Parietal lobe (tissue), 1 donor: ENCODE data around the gene TAS2R20. TPM values are rescaled to one million over a fixed set of nuclear protein-coding genes. Genes with fewer than 3 reads are reported as not detected.

Experiments
- total RNA-seq: library from RNA; depleted of rRNA; stranded (reverse); fragments of >200 nt; gene quantifications from one replicate; pipeline ENCODE4 v1.2.3, GENCODE V29; 2014

The TAS2R20 gene, protein sequence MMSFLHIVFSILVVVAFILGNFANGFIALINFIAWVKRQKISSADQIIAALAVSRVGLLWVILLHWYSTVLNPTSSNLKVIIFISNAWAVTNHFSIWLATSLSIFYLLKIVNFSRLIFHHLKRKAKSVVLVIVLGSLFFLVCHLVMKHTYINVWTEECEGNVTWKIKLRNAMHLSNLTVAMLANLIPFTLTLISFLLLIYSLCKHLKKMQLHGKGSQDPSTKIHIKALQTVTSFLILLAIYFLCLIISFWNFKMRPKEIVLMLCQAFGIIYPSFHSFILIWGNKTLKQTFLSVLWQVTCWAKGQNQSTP
- 26.0 TPM for total RNA-seq

GRCh38 chr12:10998204-10998603, at the start of gene TAS2R20:
TSS of gene TAS2R20 (minus strand) at chr12:10998304. CDS start at chr12:10997875, 429 bp downstream.

GRCh38 chr12:11031307-11031706, 33.2 kb upstream of the TAS2R20 start, which contains the start of gene TAS2R31:
TSS of gene TAS2R31 (minus strand) at chr12:11031407. CDS start at chr12:11031335, 72 bp downstream.

DNA sequence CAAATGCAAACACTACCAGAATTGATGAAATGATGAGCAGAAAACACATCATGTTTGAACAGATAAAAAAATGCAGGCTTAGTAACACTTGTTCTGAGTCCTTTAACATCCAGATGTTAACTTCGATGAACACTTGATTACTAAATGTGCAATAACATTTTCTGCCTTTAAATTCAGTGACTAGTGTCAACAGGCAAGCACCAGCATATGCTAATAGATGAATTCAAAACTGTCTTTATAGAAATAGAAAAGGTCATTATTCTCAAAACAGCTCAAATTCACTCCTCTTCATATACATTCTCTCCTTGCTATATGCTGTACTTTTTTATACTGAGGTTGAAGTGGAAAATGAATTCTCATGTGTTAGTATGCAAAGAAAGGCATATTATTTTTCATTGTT, 24.4 kb upstream of the TAS2R20 start, which contains the start of gene TAS2R19:
TAS2R19 (minus strand) TSS at position 101 of the 400 bp plus-strand sequence; CDS start at position 52, 49 bp downstream.

GRCh38 chr12:10986812-10987211, 11.3 kb downstream of the TAS2R20 start, which contains the start of gene TAS2R50:
TSS of gene TAS2R50 (minus strand) at chr12:10986912. CDS start at chr12:10986860, 52 bp downstream.

Other genes starting within 250 kb of the TAS2R20 start
- 0.94 TPM for gene TAS2R7, start 195.7 kb downstream of the TAS2R20 start, total RNA-seq
- gene TAS2R8, start 191.0 kb downstream of the TAS2R20 start, total RNA-seq, result 2.5 TPM
- gene TAS2R9, start 188.1 kb downstream of the TAS2R20 start, total RNA-seq, result 2.8 TPM
- 15.0 TPM for gene TAS2R10, start 171.9 kb downstream of the TAS2R20 start, total RNA-seq
- 13.5 TPM for gene PRR4, start 148.8 kb downstream of the TAS2R20 start, total RNA-seq
- gene PRH1, start 114.0 kb downstream of the TAS2R20 start, total RNA-seq, result 159 TPM
- gene TAS2R13, start 88.7 kb downstream of the TAS2R20 start, total RNA-seq, result 25.0 TPM
- 2.8 TPM for gene PRH2, start 69.1 kb downstream of the TAS2R20 start, total RNA-seq
- 30.4 TPM for gene TAS2R14, start 59.0 kb downstream of the TAS2R20 start, total RNA-seq
- gene TAS2R50, start 11.4 kb downstream of the TAS2R20 start, total RNA-seq, result 26.3 TPM
- 41.9 TPM for gene TAS2R19, start 24.3 kb upstream of the TAS2R20 start, total RNA-seq
- 46.6 TPM for gene TAS2R31, start 33.1 kb upstream of the TAS2R20 start, total RNA-seq
- 14.4 TPM for gene TAS2R46, start 64.0 kb upstream of the TAS2R20 start, total RNA-seq
- 31.9 TPM for gene TAS2R43, start 94.0 kb upstream of the TAS2R20 start, total RNA-seq
- gene TAS2R30, start 136.3 kb upstream of the TAS2R20 start, total RNA-seq, result 55.7 TPM
- gene SMIM10L1, start 172.9 kb upstream of the TAS2R20 start, total RNA-seq, result 9.7 TPM
- not detected for gene TAS2R42, start 188.6 kb upstream of the TAS2R20 start, total RNA-seq